CD8-positive, alpha-beta memory T cell (primary cell): ENCODE measurements around the gene APOO. TPM values are rescaled to one million over a fixed set of nuclear protein-coding genes. Genes with fewer than 3 reads are reported as not detected.

Experiments used
- CTCF ChIA-PET: fragments of 350-600 bp; sonication (Branson Sonifier 250); formaldehyde crosslinking; loops from one replicate; lab custom pipeline; 2021; ENCODE audit warnings: antibody characterized with exemption; lab: Charles Lee
- POLR2A ChIA-PET: fragments of 350-600 bp; sonication (Branson Sonifier 250); formaldehyde crosslinking; loops from one replicate; lab custom pipeline; 2021; ENCODE audit warnings: antibody characterized with exemption; lab: Charles Lee
- DNase-seq, 5 donors: peaks; one replicate each; pipeline versions ENCODE4 v3.0.0 to v3.0.0-alpha.2; 2020 to 2022; ENCODE audit warnings: mixed read lengths in 1 of 5
- H3K27ac ChIP-seq: one replicate; pipeline ENCODE4 v1.7.0; 2013; ENCODE audit warnings: low read depth, mild to moderate bottlenecking, low read length, moderate library complexity
- H3K27me3 ChIP-seq: 2 replicates; pipeline ENCODE4 v1.7.0; 2013; ENCODE audit warnings: low read length, mild to moderate bottlenecking; ENCODE audit not compliant: insufficient read depth, poor library complexity, severe bottlenecking
- H3K36me3 ChIP-seq: 2 replicates; pipeline ENCODE4 v1.7.0; 2013; ENCODE audit warnings: mild to moderate bottlenecking, low read length, moderate library complexity; ENCODE audit not compliant: insufficient read depth
- H3K4me1 ChIP-seq: 2 replicates; pipeline ENCODE4 v1.7.0; 2013; ENCODE audit warnings: mild to moderate bottlenecking, low read length, moderate library complexity; ENCODE audit not compliant: insufficient read depth
- H3K4me3 ChIP-seq: 2 replicates; pipeline ENCODE4 v1.7.0; 2013; ENCODE audit warnings: mild to moderate bottlenecking, low read length
- H3K9me3 ChIP-seq: 2 replicates; pipeline ENCODE4 v1.7.0; 2013; ENCODE audit warnings: mild to moderate bottlenecking, low read length
- H3K27ac Mint-ChIP-seq, 8 donors: one replicate each; pipeline ENCODE4 v1.8.0; 2020 to 2021; ENCODE audit warnings: mixed read lengths in 8 of 8, mild to moderate bottlenecking in 6 of 8, inconsistent platforms in 3 of 8, moderate library complexity in 3 of 8
- H3K27me3 Mint-ChIP-seq, 2 donors: one replicate each; pipeline ENCODE4 v1.8.0; 2020 to 2021; ENCODE audit warnings: mixed read lengths in 2 of 2, mild to moderate bottlenecking in 1 of 2, moderate library complexity in 1 of 2
- H3K36me3 Mint-ChIP-seq, 3 donors: one replicate each; pipeline ENCODE4 v1.8.0; 2020 to 2021; ENCODE audit warnings: mixed read lengths in 3 of 3, inconsistent platforms in 1 of 3, mild to moderate bottlenecking in 1 of 3
- H3K4me1 Mint-ChIP-seq, 3 donors: one replicate each; pipeline ENCODE4 v1.8.0; 2020 to 2021; ENCODE audit warnings: mixed read lengths in 3 of 3, inconsistent platforms in 1 of 3, mild to moderate bottlenecking in 1 of 3
- H3K4me3 Mint-ChIP-seq, 7 donors: one replicate each; pipeline ENCODE4 v1.8.0; 2020 to 2021; ENCODE audit warnings: mixed read lengths in 7 of 7, mild to moderate bottlenecking in 6 of 7, moderate library complexity in 4 of 7, inconsistent platforms in 2 of 7
- H3K9me3 Mint-ChIP-seq, 5 donors: one replicate each; pipeline ENCODE4 v1.8.0; 2020 to 2022; ENCODE audit warnings: mixed read lengths in 5 of 5, mild to moderate bottlenecking in 3 of 5, moderate library complexity in 2 of 5, inconsistent platforms in 1 of 5
- polyA plus RNA-seq: library from polyadenylated mRNA; unstranded; fragments of 300-500 nt; fragmentation: Illumina TruSeq; gene quantifications from one replicate; pipeline ENCODE4 v1.2.3, GENCODE V29; 2021
- total RNA-seq, 2 experiments: library from RNA; stranded (reverse); gene quantifications; one replicate each; pipeline ENCODE4 v1.2.3, GENCODE V29; 2021

Gene APOO
- total and polyA plus RNA-seq, 3 experiments from 2014 or later, result 20.0 to 42.6 (median 38.3) TPM

DNA sequence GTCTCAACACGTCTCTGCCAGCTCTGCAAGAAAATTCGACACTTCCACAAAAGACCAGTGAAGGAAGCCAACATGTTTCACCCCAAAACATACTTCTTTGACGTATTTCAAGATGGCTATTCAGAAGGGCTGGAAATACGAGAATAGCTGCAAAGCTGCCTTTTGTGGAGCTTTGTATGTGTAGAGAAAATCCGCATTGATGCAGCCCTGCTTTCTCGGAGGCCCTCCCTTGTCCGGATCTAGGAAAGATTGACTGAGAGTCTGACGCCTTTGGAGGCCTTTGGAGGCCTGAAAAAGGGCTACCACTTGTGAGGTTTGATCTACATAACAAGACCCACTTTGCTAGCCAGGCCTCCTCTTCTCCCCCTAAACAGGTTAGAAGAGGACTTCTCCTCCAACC is 112.5 kb downstream of the APOO start:
- POLR2A ChIA-PET, result no interaction called here
- no peaks in the 10 kb centered on the region for H3K27me3 ChIP-seq
- H3K27ac ChIP-seq, result no peak overlapping the region
- Mint-ChIP-seq H3K4me1 (no peaks in the 10 kb centered on the region), H3K4me3 (no peak overlapping the region), H3K27ac (no peak overlapping the region), H3K9me3 (no peaks in the 10 kb centered on the region), H3K27me3 (peaks cover 0 to 3% of the 10 kb centered on the region in 2 donors), H3K36me3 (no peaks in the 10 kb centered on the region)
- no peak overlapping the region for H3K4me3 ChIP-seq
- no peaks in the 10 kb centered on the region for H3K36me3 ChIP-seq
- H3K9me3 ChIP-seq, result no peaks in the 10 kb centered on the region
- no peak for DNase-seq
- H3K4me1 ChIP-seq, result no peaks in the 10 kb centered on the region
- CTCF ChIA-PET, result no interaction called here

GRCh38 chrX:23792861-23793553 is 114.7 kb downstream of the APOO start:
- H3K27me3 Mint-ChIP-seq, result peaks cover 0 to 3% of the 10 kb centered on the region in 2 donors
- CTCF ChIA-PET, result no interaction called here
- no peaks in the 10 kb centered on the region for H3K36me3 ChIP-seq
- no peak overlapping the region for H3K4me3 Mint-ChIP-seq
- no peak overlapping the region for H3K4me3 ChIP-seq
- peaks cover 0 to 2% (median 0%) of the 10 kb centered on the region in 3 donors for H3K36me3 Mint-ChIP-seq
- no peaks in the 10 kb centered on the region for H3K9me3 ChIP-seq
- no peak overlapping the region for H3K27ac Mint-ChIP-seq
- H3K27me3 ChIP-seq, result no peaks in the 10 kb centered on the region
- H3K9me3 Mint-ChIP-seq, result no peaks in the 10 kb centered on the region
- no peaks in the 10 kb centered on the region for H3K4me1 ChIP-seq
- no peaks in the 10 kb centered on the region for H3K4me1 Mint-ChIP-seq
- no peak for DNase-seq
- POLR2A ChIA-PET, result no interaction called here
- H3K27ac ChIP-seq, result no peak overlapping the region

- POLR2A ChIA-PET, result no interaction called here
- Mint-ChIP-seq H3K27me3 (no peaks in the 10 kb centered on the region), H3K36me3 (peaks cover 2 to 18% (median 5%) of the 10 kb centered on the region in 3 donors), H3K4me3 (no peak overlapping the region), H3K9me3 (no peaks in the 10 kb centered on the region), H3K4me1 (peaks cover 8 to 11% (median 9%) of the 10 kb centered on the region in 3 donors), H3K27ac (no peak overlapping the region)
- Histone ChIP-seq H3K9me3 (no peaks in the 10 kb centered on the region), H3K27me3 (no peaks in the 10 kb centered on the region), H3K27ac (no peak overlapping the region), H3K36me3 (peaks cover 7% of the 10 kb centered on the region), H3K4me3 (no peak overlapping the region), H3K4me1 (peaks cover 4% of the 10 kb centered on the region)
- no peak for DNase-seq
- CTCF ChIA-PET, result no interaction called here
These were observed 117.6 kb downstream of the APOO start for GRCh38 chrX:23790155-23790497.

DNA sequence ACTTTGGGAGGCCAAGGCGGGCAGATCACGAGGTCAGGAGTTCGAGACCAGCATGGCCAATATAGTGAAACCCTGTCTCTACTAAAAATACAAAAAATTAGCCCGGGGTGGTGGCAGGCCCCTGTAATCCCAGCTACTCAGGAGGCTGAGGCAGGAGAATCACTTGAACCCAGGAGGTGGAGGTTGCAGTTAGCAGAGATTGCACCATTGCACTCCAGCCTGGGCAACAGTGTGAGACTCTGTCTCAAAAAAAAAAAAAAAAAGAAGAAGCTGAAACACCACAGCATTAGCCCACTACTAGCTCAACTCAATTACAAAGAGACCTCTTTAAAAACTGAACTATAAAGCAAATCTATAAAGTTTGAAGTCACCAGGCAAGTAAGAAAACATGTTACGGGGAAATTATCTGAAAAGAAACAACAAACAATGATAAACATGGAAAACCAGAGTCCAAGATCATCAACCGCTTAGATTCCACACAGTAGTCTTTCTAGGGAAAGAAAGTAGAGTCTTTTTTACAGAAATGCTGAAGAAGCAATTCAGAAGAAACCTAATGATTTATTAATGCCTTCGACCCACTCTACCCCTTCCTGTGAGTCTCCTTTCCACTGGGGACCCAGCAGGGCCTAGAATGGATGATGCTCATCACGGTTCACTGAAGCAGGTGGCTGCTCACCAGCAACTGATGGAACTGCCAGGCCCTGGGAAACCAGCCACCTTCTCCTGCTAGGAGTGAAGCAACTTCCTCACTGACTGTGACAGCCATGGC is 118.2 kb downstream of the APOO start:
- Histone ChIP-seq H3K27me3 (no peaks in the 10 kb centered on the region), H3K36me3 (peaks cover 12% of the 10 kb centered on the region), H3K4me3 (no peak overlapping the region), H3K27ac (no peak overlapping the region), H3K4me1 (peaks cover 10% of the 10 kb centered on the region), H3K9me3 (no peaks in the 10 kb centered on the region)
- peaks cover 4 to 24% (median 5%) of the 10 kb centered on the region in 3 donors for H3K36me3 Mint-ChIP-seq
- no peaks in the 10 kb centered on the region for H3K27me3 Mint-ChIP-seq
- CTCF ChIA-PET, result no interaction called here
- H3K4me3 Mint-ChIP-seq, result no peak overlapping the region
- DNase-seq, result no peak
- H3K27ac Mint-ChIP-seq, result no peak overlapping the region
- H3K9me3 Mint-ChIP-seq, result no peaks in the 10 kb centered on the region
- POLR2A ChIA-PET, result no interaction called here
- peaks cover 12 to 16% (median 14%) of the 10 kb centered on the region in 3 donors for H3K4me1 Mint-ChIP-seq

- no peaks in the 10 kb centered on the region for H3K9me3 Mint-ChIP-seq
- no peak overlapping the region for H3K4me3 Mint-ChIP-seq
- CTCF ChIA-PET, result no interaction called here
- peaks cover 19 to 23% (median 21%) of the 10 kb centered on the region in 3 donors for H3K4me1 Mint-ChIP-seq
- H3K27ac Mint-ChIP-seq, result no peak overlapping the region
- no peaks in the 10 kb centered on the region for H3K27me3 Mint-ChIP-seq
- H3K27me3 ChIP-seq, result no peaks in the 10 kb centered on the region
- H3K9me3 ChIP-seq, result no peaks in the 10 kb centered on the region
- peaks cover 4 to 29% (median 5%) of the 10 kb centered on the region in 3 donors for H3K36me3 Mint-ChIP-seq
- peaks cover 12% of the 10 kb centered on the region for H3K36me3 ChIP-seq
- no peak for DNase-seq
- POLR2A ChIA-PET, result no interaction called here
- no peak overlapping the region for H3K27ac ChIP-seq
- no peak overlapping the region for H3K4me3 ChIP-seq
- peaks cover 13% of the 10 kb centered on the region for H3K4me1 ChIP-seq
These were observed 118.8 kb downstream of the APOO start for GRCh38 chrX:23788946-23789345.

DNA sequence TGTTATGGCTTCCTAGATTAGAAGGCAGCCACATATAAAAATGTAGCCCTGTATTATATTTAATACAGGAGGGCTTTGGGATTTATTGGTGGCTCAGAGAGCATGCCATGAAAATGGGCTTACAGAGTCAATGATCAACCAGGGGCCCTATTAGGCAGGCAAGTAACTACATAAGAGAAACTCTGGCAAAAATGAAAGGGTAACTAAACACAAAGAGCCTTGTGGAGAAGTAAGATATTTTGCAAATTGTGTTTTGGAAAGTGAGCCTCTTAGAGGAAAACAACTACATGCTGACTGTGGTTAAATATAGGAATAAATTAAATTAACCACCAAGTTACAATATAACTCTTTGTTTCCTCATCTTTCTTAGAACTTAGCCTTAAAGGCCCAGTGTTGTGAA is 119.2 kb downstream of the APOO start:
- DNase-seq, result no peak
- no peak overlapping the region for H3K4me3 Mint-ChIP-seq
- peaks cover 4 to 33% (median 5%) of the 10 kb centered on the region in 3 donors for H3K36me3 Mint-ChIP-seq
- H3K27ac Mint-ChIP-seq, result no peak overlapping the region
- ChIA-PET POLR2A (no interaction called here), CTCF (no interaction called here)
- H3K4me1 ChIP-seq, result peaks cover 13% of the 10 kb centered on the region
- no peaks in the 10 kb centered on the region for H3K9me3 ChIP-seq
- no peaks in the 10 kb centered on the region for H3K27me3 ChIP-seq
- no peaks in the 10 kb centered on the region for H3K9me3 Mint-ChIP-seq
- H3K27ac ChIP-seq, result no peak overlapping the region
- H3K27me3 Mint-ChIP-seq, result no peaks in the 10 kb centered on the region
- H3K36me3 ChIP-seq, result peaks cover 12% of the 10 kb centered on the region
- no peak overlapping the region for H3K4me3 ChIP-seq
- peaks cover 20 to 25% (median 24%) of the 10 kb centered on the region in 3 donors for H3K4me1 Mint-ChIP-seq

- ChIA-PET POLR2A (no interaction called here), CTCF (interaction anchor here (1.0 kb wide), 1 partner anchor 266 kb away, joined by 3 read pairs; no protein-coding TSS in a partner anchor)
These were observed 120.0 kb downstream of the APOO start for GRCh38 chrX:23787745-23788118.

DNA sequence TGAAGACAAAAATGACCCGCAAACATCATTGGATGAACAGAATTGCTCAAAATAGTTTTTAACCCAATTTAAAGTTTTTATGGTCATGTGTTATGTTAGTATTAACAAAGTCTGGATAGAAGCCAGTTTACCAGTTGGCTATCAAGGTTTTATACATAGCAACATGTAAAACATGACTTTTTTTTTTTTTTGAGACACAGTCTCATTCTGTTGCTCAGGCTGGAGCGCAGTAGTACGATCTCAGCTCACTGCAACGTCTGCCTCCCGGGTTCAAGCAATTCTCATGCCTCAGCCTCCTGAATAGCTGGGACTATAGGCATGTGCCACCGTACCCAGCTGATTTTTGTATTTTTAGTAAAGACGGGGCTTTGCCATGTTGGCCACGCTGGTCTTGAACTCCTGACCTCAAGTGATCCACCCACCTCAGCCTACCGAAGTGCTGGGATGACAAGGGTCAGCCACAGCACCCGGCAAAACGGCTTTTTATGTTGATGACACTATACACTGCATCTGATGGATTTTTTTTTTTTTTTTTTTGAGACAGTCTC is 121.4 kb downstream of the APOO start:
- Histone ChIP-seq H3K4me3 (no peak overlapping the region), H3K9me3 (no peaks in the 10 kb centered on the region), H3K27ac (no peak overlapping the region), H3K36me3 (peaks cover 12% of the 10 kb centered on the region), H3K27me3 (no peaks in the 10 kb centered on the region), H3K4me1 (peaks cover 23% of the 10 kb centered on the region)
- H3K27ac Mint-ChIP-seq, result peak overlapping the region in 3 of 8 donors; percentile 8 to 61 (median 32)
- peaks cover 4 to 37% (median 5%) of the 10 kb centered on the region in 3 donors for H3K36me3 Mint-ChIP-seq
- peak overlapping the region in 1 of 7 donors; percentile 100 for H3K4me3 Mint-ChIP-seq
- H3K27me3 Mint-ChIP-seq, result peaks cover 0 to 4% of the 10 kb centered on the region in 2 donors
- H3K4me1 Mint-ChIP-seq, result peaks cover 32 to 40% (median 38%) of the 10 kb centered on the region in 3 donors
- H3K9me3 Mint-ChIP-seq, result no peaks in the 10 kb centered on the region
- CTCF ChIA-PET, result no interaction called here
- POLR2A ChIA-PET, result no interaction called here
- no peak for DNase-seq

More at GRCh38 chrX:23787745-23788118, 120.0 kb downstream of the APOO start:
- peak overlapping the region in 1 of 8 donors; percentile 4 for H3K27ac Mint-ChIP-seq
- no peak for DNase-seq
- H3K36me3 ChIP-seq, result peaks cover 12% of the 10 kb centered on the region
- peak overlapping the region in 1 of 7 donors; percentile 40 for H3K4me3 Mint-ChIP-seq
- H3K27ac ChIP-seq, result no peak overlapping the region
- H3K4me1 Mint-ChIP-seq, result peaks cover 22 to 26% (median 25%) of the 10 kb centered on the region in 3 donors
- H3K4me3 ChIP-seq, result no peak overlapping the region
- H3K4me1 ChIP-seq, result peaks cover 13% of the 10 kb centered on the region
- no peaks in the 10 kb centered on the region for H3K27me3 ChIP-seq
- no peaks in the 10 kb centered on the region for H3K9me3 ChIP-seq
- H3K9me3 Mint-ChIP-seq, result no peaks in the 10 kb centered on the region
- H3K27me3 Mint-ChIP-seq, result peaks cover 0 to 2% of the 10 kb centered on the region in 2 donors
- H3K36me3 Mint-ChIP-seq, result peaks cover 4 to 37% (median 5%) of the 10 kb centered on the region in 3 donors
